ENCODE measurements around the gene TRIM29. TPM values are rescaled to one million over a fixed set of nuclear protein-coding genes. Genes with fewer than 3 reads are reported as not detected.

The TRIM29 gene
- total and polyA plus RNA-seq, 2 experiments from 2014 or later: 0.28 TPM; not detected in 1

DNA sequence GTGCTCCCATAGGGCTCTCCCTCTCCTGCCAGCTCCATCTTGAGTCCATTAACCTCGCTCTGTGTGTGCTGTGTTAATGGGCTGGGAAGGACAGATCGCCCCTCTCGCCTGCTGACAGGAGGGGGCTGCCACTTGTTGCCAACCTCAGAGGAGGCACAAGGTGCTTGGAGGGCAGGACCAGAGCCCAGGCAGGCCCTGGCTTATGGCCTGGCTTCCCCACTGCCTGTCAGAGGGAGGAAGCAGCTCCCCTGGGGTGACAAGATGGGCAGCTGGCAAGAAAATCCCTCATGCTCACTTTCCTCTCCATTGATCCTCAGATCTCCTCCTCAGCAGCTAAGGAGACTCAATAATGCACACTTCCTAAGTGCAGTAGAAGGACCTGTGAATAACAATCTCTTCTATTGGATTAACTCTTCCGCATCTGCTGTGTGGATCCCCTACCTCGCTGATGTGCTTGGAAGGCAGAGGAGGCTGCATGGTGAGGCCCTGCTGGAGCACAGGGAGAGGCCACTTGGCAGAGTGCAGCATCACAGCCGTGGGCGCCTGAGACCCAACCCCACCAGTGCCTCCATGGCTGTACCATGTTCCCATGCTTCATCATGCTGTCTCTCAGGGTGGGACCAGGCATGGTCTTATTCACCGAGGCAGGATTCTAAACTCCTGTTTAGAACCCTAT lies 70.3 kb downstream of the TRIM29 start:
- H3F3A ChIP-seq (replicated peaks; ENCODE audit: low read depth): no peaks in the 10 kb centered on the region
- no peaks in the 10 kb centered on the region for H3K79me2 ChIP-seq (replicated peaks; ENCODE audit: insufficient read depth)
- no peak overlapping the region for H3K4me3 ChIP-seq
- no peaks in the 10 kb centered on the region for H3K9me2 ChIP-seq (ENCODE audit: insufficient read depth)
- H4K20me1 ChIP-seq (replicated peaks; ENCODE audit: insufficient read depth): no peaks in the 10 kb centered on the region
- H3K4me2 ChIP-seq: no peak overlapping the region
- no peak overlapping the region for H2AFZ ChIP-seq
- no peak for DNase-seq (ENCODE audit: low spot score)
- ATAC-seq: no peak
- H3K27me3 Mint-ChIP-seq (ENCODE audit: insufficient read depth, low read depth, poor library complexity): peaks cover 10% of the 10 kb centered on the region
- no peaks in the 10 kb centered on the region for H3K9me3 Mint-ChIP-seq
- H3K4me1 ChIP-seq (ENCODE audit: insufficient read depth): no peaks in the 10 kb centered on the region; the same call in 1 of the 2 replicates
- H3K36me3 Mint-ChIP-seq (ENCODE audit: low read depth): no peaks in the 10 kb centered on the region
- no peak for TF ChIP-seq ZNF114 (CRISPR knock-in tag; IDR thresholded peaks at IDR 0.05)
- TF ChIP-seq CREB1 (CRISPR knock-in tag; IDR thresholded peaks at IDR 0.05; ENCODE audit: low read depth): no peak
- TF ChIP-seq EZH2 (IDR thresholded peaks at IDR 0.05; ENCODE audit: low read depth, unreplicated experiment): no peak
- TF ChIP-seq STAT1 (IDR thresholded peaks at IDR 0.05; ENCODE audit: unreplicated experiment): no peak
- no peak for TF ChIP-seq NANOG (IDR thresholded peaks at IDR 0.05; ENCODE audit: borderline replicate concordance)
- TF ChIP-seq ZNF331 (CRISPR knock-in tag; IDR thresholded peaks at IDR 0.05; ENCODE audit: low read depth): no peak
- no peak for TF ChIP-seq JUNB (IDR thresholded peaks at IDR 0.05; ENCODE audit: unreplicated experiment)
- TF ChIP-seq, protein P1, sequence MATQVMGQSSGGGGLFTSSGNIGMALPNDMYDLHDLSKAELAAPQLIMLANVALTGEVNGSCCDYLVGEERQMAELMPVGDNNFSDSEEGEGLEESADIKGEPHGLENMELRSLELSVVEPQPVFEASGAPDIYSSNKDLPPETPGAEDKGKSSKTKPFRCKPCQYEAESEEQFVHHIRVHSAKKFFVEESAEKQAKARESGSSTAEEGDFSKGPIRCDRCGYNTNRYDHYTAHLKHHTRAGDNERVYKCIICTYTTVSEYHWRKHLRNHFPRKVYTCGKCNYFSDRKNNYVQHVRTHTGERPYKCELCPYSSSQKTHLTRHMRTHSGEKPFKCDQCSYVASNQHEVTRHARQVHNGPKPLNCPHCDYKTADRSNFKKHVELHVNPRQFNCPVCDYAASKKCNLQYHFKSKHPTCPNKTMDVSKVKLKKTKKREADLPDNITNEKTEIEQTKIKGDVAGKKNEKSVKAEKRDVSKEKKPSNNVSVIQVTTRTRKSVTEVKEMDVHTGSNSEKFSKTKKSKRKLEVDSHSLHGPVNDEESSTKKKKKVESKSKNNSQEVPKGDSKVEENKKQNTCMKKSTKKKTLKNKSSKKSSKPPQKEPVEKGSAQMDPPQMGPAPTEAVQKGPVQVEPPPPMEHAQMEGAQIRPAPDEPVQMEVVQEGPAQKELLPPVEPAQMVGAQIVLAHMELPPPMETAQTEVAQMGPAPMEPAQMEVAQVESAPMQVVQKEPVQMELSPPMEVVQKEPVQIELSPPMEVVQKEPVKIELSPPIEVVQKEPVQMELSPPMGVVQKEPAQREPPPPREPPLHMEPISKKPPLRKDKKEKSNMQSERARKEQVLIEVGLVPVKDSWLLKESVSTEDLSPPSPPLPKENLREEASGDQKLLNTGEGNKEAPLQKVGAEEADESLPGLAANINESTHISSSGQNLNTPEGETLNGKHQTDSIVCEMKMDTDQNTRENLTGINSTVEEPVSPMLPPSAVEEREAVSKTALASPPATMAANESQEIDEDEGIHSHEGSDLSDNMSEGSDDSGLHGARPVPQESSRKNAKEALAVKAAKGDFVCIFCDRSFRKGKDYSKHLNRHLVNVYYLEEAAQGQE (IDR thresholded peaks at IDR 0.05; ENCODE audit: unreplicated experiment): no peak
- no peak for TF ChIP-seq POLR2AphosphoS5 (IDR thresholded peaks at IDR 0.05; ENCODE audit: low read depth)
- no peak for TF ChIP-seq CTCF (conservative IDR thresholded peaks at IDR 0.05; ENCODE audit: low read depth in 2 of 2)
- TF ChIP-seq EZH2phosphoT487 (IDR thresholded peaks at IDR 0.05; ENCODE audit: unreplicated experiment): no peak
- TF ChIP-seq, protein P2, sequence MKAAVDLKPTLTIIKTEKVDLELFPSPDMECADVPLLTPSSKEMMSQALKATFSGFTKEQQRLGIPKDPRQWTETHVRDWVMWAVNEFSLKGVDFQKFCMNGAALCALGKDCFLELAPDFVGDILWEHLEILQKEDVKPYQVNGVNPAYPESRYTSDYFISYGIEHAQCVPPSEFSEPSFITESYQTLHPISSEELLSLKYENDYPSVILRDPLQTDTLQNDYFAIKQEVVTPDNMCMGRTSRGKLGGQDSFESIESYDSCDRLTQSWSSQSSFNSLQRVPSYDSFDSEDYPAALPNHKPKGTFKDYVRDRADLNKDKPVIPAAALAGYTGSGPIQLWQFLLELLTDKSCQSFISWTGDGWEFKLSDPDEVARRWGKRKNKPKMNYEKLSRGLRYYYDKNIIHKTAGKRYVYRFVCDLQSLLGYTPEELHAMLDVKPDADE (IDR thresholded peaks at IDR 0.05): no peak
- H3K27ac Mint-ChIP-seq: no peak overlapping the region
- no peak overlapping the region for H3K4me3 Mint-ChIP-seq
- no peaks in the 10 kb centered on the region for H3K27me3 ChIP-seq (ENCODE audit: insufficient read depth)
- H3K36me3 ChIP-seq (ENCODE audit: insufficient read depth): no peaks in the 10 kb centered on the region
- peaks cover 8% of the 10 kb centered on the region for H3K4me1 Mint-ChIP-seq
- no peak overlapping the region for H3K27ac ChIP-seq (ENCODE audit: low read depth)
